ENCODE data around the gene STAMBP.

GRCh38 chr2:73841912-73842738 lies 13.4 kb downstream of the STAMBP start:
- TF ChIP-seq CTCF (IDR thresholded peaks at IDR 0.05): no peak
- TF ChIP-seq POLR2A (IDR thresholded peaks at IDR 0.05): no peak
- TF ChIP-seq POLR2AphosphoS5 (IDR thresholded peaks at IDR 0.05): no peak
- no peak for TF ChIP-seq EP300 (IDR thresholded peaks at IDR 0.05)

Measured in suprapubic skin (tissue), 4 donors.